Neural cell (in vitro differentiated cells): ENCODE results near the gene CD300LG. TPM values are rescaled to one million over a fixed set of nuclear protein-coding genes. Genes with fewer than 3 reads are reported as not detected.

Experiments
- H2AFZ ChIP-seq: fragments of 200-600, 300-800 bp; sonication (generic), shearing (Covaris generic); 2 replicates; pipeline ENCODE4 v1.6.0; 2014; ENCODE audit warnings: low read depth, mild to moderate bottlenecking, antibody characterized with exemption, low read length, moderate library complexity
- H3F3A ChIP-seq: fragments of 200-600 bp; shearing (Covaris generic); 2 replicates; pipeline ENCODE4 v1.6.1; 2016; ENCODE audit warnings: mild to moderate bottlenecking, moderate library complexity, mixed read lengths, antibody characterized with exemption, low read length; ENCODE audit not compliant: insufficient read depth, poor library complexity, severe bottlenecking
- H3K27ac ChIP-seq: fragments of 200-600, 300-800 bp; sonication (generic), shearing (Covaris generic); 2 replicates; pipeline ENCODE4 v1.5.1; 2014; ENCODE audit warnings: mild to moderate bottlenecking, low read length, moderate library complexity
- H3K27me3 ChIP-seq: fragments of 300-800, 200-600 bp; sonication (generic), shearing (Covaris generic); 2 replicates; pipeline ENCODE4 v1.6.0; 2014; ENCODE audit warnings: mild to moderate bottlenecking, low read depth, low read length, moderate library complexity; ENCODE audit not compliant: insufficient read depth
- H3K36me3 ChIP-seq: fragments of 300-800, 200-600 bp; sonication (generic), shearing (Covaris generic); 2 replicates; pipeline ENCODE4 v1.5.1; 2014; ENCODE audit warnings: mild to moderate bottlenecking, antibody characterized with exemption, low read length, moderate library complexity; ENCODE audit not compliant: insufficient read depth
- H3K4me2 ChIP-seq: fragments of 300-800, 200-600 bp; sonication (generic), shearing (Covaris generic); 2 replicates; pipeline ENCODE4 v1.6.0; 2014; ENCODE audit warnings: mild to moderate bottlenecking, low read length
- H3K4me3 ChIP-seq: fragments of 300-800, 200-600 bp; sonication (generic), shearing (Covaris generic); 2 replicates; pipeline ENCODE4 v1.5.1; 2014; ENCODE audit warnings: mild to moderate bottlenecking, low read length, moderate library complexity
- H3K79me2 ChIP-seq: fragments of 200-600 bp; shearing (Covaris generic); replicated peaks from 2 replicates; pipeline ENCODE4 v1.6.0; 2014; ENCODE audit warnings: mild to moderate bottlenecking, low read length, moderate library complexity; ENCODE audit not compliant: insufficient read depth
- H3K9ac ChIP-seq: fragments of 300-800, 200-600 bp; sonication (generic), shearing (Covaris generic); 2 replicates; pipeline ENCODE4 v1.6.1; 2016; ENCODE audit warnings: mild to moderate bottlenecking, low read length, mixed read lengths
- H3K9me2 ChIP-seq: fragments of 200-600 bp; shearing (Covaris generic); 2 replicates; pipeline ENCODE4 v1.6.1; 2016; ENCODE audit warnings: mild to moderate bottlenecking, low read length, mixed read lengths; ENCODE audit not compliant: insufficient read depth
- H3K9me3 ChIP-seq: fragments of 200-600, 300-800 bp; sonication (generic), shearing (Covaris generic); 2 replicates; pipeline ENCODE4 v1.6.1; 2016; ENCODE audit warnings: mild to moderate bottlenecking, mixed run types, low read length, moderate library complexity, mixed read lengths
- H4K20me1 ChIP-seq: fragments of 200-600 bp; shearing (Covaris generic); 2 replicates; pipeline ENCODE4 v1.6.1; 2016; ENCODE audit warnings: mild to moderate bottlenecking, mixed run types; ENCODE audit not compliant: insufficient read depth
- EP300 ChIP-seq: fragments of 450-650 bp; conservative IDR thresholded peaks from 2 replicates; pipeline ENCODE4 v1.6.1; 2014; ENCODE audit warnings: antibody characterized with exemption, mild to moderate bottlenecking, moderate library complexity; ENCODE audit not compliant: poor library complexity, severe bottlenecking
- EZH2 ChIP-seq: fragments of 200-600, 300-800 bp; shearing (Covaris generic), sonication (generic); IDR thresholded peaks from 2 replicates; pipeline ENCODE4 v1.6.1; 2014; ENCODE audit warnings: antibody characterized with exemption, low read length, borderline replicate concordance, mild to moderate bottlenecking; ENCODE audit not compliant: insufficient read depth, poor library complexity, severe bottlenecking
- MXI1 ChIP-seq: fragments of 450-650 bp; conservative IDR thresholded peaks from 2 replicates; pipeline ENCODE4 v1.6.1; 2014; ENCODE audit warnings: antibody characterized with exemption, mild to moderate bottlenecking; ENCODE audit not compliant: poor library complexity, severe bottlenecking
- POLR2AphosphoS5 ChIP-seq: IDR thresholded peaks from 2 replicates; pipeline ENCODE4 v1.6.1; 2012
- RAD21 ChIP-seq: fragments of 450-650 bp; conservative IDR thresholded peaks from 2 replicates; pipeline ENCODE4 v1.6.1; 2014; ENCODE audit warnings: antibody characterized with exemption, mild to moderate bottlenecking, moderate library complexity
- SMC3 ChIP-seq: fragments of 450-650 bp; conservative IDR thresholded peaks from 2 replicates; pipeline ENCODE4 v1.6.1; 2014; ENCODE audit warnings: antibody characterized with exemption, mild to moderate bottlenecking, moderate library complexity; ENCODE audit not compliant: poor library complexity
- TAF1 ChIP-seq: IDR thresholded peaks from 2 replicates; pipeline ENCODE4 v1.6.1; 2012; ENCODE audit warnings: low read depth
- polyA plus RNA-seq: library from polyadenylated mRNA; depleted of rRNA; stranded (reverse); fragments of >200 nt; gene quantifications from 2 replicates; pipeline ENCODE4 v1.2.3, GENCODE V29; 2014
- TF ChIP-seq, protein P1 (sequence below): IDR thresholded peaks from 2 replicates; pipeline ENCODE4 v1.6.1; 2012; ENCODE audit warnings: borderline replicate concordance
- TF ChIP-seq, protein P2 (sequence below): fragments of 450-650 bp; IDR thresholded peaks from 2 replicates; pipeline ENCODE4 v1.5.1; 2014; ENCODE audit warnings: antibody characterized with exemption, mild to moderate bottlenecking, moderate library complexity; ENCODE audit not compliant: poor library complexity, severe bottlenecking

Gene CD300LG
- polyA plus RNA-seq, 1 donor from 2014 or later: not detected

DNA sequence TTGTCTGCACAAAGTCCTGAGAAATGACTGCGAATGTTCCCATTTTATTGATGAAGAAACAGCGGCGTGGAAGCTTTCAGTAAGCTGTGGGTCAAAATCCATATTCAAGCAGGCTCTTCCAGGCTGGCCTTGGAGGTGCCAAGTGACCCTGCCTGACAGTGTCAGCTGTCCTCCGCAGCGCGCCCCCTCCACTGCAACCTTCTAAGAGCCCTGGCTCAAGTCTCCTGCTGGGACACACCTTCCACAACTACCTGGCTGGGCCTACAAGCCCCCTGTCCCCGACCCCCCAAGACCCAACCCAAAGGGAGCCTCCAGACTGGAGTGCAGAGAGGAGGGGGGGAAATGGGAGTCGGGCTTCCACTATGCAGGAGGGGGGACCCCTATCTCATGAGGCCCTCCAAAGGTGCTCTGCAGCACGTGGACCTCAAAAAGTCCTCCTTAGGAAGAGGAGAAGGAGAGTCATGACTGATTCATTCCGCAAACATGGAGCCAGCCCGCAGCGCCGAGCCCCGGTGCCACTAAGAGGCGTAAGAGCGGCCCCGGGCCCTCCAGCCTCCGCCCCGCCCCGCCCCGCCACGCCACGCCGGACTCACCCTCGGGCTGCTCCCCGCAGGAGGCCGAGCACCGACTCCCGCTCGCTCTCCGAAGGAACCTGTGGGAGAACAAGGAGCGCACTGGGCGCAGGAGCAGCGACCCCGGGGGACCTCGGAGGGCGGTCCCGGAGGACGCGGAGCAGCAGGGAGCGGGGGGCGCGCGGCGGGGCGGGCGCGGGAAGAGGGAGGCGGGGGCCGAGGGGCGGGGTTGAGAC is 14.6 kb upstream of the CD300LG start:
- H2AFZ ChIP-seq: peak overlapping the region; percentile 40
- H3K9me2 ChIP-seq: no peaks in the 10 kb centered on the region
- peak overlapping the region; percentile 66 for H3K4me2 ChIP-seq
- H3K27ac ChIP-seq: no peak overlapping the region
- TF ChIP-seq, protein P1, sequence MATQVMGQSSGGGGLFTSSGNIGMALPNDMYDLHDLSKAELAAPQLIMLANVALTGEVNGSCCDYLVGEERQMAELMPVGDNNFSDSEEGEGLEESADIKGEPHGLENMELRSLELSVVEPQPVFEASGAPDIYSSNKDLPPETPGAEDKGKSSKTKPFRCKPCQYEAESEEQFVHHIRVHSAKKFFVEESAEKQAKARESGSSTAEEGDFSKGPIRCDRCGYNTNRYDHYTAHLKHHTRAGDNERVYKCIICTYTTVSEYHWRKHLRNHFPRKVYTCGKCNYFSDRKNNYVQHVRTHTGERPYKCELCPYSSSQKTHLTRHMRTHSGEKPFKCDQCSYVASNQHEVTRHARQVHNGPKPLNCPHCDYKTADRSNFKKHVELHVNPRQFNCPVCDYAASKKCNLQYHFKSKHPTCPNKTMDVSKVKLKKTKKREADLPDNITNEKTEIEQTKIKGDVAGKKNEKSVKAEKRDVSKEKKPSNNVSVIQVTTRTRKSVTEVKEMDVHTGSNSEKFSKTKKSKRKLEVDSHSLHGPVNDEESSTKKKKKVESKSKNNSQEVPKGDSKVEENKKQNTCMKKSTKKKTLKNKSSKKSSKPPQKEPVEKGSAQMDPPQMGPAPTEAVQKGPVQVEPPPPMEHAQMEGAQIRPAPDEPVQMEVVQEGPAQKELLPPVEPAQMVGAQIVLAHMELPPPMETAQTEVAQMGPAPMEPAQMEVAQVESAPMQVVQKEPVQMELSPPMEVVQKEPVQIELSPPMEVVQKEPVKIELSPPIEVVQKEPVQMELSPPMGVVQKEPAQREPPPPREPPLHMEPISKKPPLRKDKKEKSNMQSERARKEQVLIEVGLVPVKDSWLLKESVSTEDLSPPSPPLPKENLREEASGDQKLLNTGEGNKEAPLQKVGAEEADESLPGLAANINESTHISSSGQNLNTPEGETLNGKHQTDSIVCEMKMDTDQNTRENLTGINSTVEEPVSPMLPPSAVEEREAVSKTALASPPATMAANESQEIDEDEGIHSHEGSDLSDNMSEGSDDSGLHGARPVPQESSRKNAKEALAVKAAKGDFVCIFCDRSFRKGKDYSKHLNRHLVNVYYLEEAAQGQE: no peak
- TF ChIP-seq MXI1: peak; percentile 54
- TF ChIP-seq TAF1: no peak
- no peaks in the 10 kb centered on the region for H3K36me3 ChIP-seq
- H3K9ac ChIP-seq: peak overlapping the region; percentile 75
- H3K79me2 ChIP-seq: no peaks in the 10 kb centered on the region
- no peaks in the 10 kb centered on the region for H4K20me1 ChIP-seq
- H3K9me3 ChIP-seq: no peaks in the 10 kb centered on the region
- peak overlapping the region; percentile 87 for H3K4me3 ChIP-seq
- H3K27me3 ChIP-seq: no peaks in the 10 kb centered on the region
- no peaks in the 10 kb centered on the region for H3F3A ChIP-seq

GRCh38 chr17:43832976-43833829 is 13.8 kb upstream of the CD300LG start, which contains the start of gene MPP3:
Gene MPP3, minus strand, starts transcription at chr17:43833146. Its CDS starts 1,240 bp downstream, at chr17:43831906.
- peak within 1 kb of the TSS; percentile 32 for H3K27ac ChIP-seq
- TF ChIP-seq RAD21 (no peak), MXI1 (no peak), EZH2 (no peak), EP300 (no peak), TAF1 (peak; percentile 46), SMC3 (peak; percentile 28), POLR2AphosphoS5 (peak; percentile 58)
- TF ChIP-seq, protein P2, sequence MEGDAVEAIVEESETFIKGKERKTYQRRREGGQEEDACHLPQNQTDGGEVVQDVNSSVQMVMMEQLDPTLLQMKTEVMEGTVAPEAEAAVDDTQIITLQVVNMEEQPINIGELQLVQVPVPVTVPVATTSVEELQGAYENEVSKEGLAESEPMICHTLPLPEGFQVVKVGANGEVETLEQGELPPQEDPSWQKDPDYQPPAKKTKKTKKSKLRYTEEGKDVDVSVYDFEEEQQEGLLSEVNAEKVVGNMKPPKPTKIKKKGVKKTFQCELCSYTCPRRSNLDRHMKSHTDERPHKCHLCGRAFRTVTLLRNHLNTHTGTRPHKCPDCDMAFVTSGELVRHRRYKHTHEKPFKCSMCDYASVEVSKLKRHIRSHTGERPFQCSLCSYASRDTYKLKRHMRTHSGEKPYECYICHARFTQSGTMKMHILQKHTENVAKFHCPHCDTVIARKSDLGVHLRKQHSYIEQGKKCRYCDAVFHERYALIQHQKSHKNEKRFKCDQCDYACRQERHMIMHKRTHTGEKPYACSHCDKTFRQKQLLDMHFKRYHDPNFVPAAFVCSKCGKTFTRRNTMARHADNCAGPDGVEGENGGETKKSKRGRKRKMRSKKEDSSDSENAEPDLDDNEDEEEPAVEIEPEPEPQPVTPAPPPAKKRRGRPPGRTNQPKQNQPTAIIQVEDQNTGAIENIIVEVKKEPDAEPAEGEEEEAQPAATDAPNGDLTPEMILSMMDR: no peak
- TF ChIP-seq, protein P1: peak; percentile 35
- no peaks in the 10 kb centered on the region for H3K79me2 ChIP-seq
- H3K36me3 ChIP-seq: no peaks in the 10 kb centered on the region
- H3F3A ChIP-seq: no peaks in the 10 kb centered on the region
- H3K27me3 ChIP-seq: no peaks in the 10 kb centered on the region
- H2AFZ ChIP-seq: peak within 1 kb of the TSS; percentile 61
- peak within 1 kb of the TSS; percentile 87 for H3K4me3 ChIP-seq
- H3K4me2 ChIP-seq: peak within 1 kb of the TSS; percentile 66
- H3K9me3 ChIP-seq: no peaks in the 10 kb centered on the region
- no peaks in the 10 kb centered on the region for H3K9me2 ChIP-seq
- no peaks in the 10 kb centered on the region for H4K20me1 ChIP-seq
- H3K9ac ChIP-seq: peak within 1 kb of the TSS; percentile 75
